ENCODE measurements around the gene LAGE3. TPM values are rescaled to one million over a fixed set of nuclear protein-coding genes. Genes with fewer than 3 reads are reported as not detected.

The LAGE3 gene
- polyA plus RNA-seq, 1 donor (not counting 4 experiments of a cell fraction or from before 2014, with no cell fraction given): 9.3 TPM

DNA sequence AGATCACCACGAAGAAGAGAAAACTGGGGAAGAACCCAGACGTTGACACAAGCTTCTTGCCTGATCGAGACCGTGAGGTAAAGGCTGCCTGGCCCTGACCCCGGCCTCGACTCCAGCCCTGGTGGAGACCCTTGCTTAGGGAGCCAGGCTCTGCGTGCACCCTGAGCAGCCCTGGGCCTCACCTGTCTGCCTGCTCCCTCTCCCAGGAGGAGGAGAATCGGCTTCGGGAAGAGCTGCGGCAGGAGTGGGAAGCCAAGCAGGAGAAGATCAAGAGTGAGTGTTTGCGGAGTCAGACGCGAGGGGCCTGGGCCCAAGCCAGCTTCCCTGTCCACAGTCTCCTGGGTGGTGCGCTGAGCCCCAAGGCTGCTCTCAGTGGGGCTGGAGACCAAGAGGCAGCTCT, 30.6 kb downstream of the LAGE3 start:
- TF ChIP-seq, protein P1, sequence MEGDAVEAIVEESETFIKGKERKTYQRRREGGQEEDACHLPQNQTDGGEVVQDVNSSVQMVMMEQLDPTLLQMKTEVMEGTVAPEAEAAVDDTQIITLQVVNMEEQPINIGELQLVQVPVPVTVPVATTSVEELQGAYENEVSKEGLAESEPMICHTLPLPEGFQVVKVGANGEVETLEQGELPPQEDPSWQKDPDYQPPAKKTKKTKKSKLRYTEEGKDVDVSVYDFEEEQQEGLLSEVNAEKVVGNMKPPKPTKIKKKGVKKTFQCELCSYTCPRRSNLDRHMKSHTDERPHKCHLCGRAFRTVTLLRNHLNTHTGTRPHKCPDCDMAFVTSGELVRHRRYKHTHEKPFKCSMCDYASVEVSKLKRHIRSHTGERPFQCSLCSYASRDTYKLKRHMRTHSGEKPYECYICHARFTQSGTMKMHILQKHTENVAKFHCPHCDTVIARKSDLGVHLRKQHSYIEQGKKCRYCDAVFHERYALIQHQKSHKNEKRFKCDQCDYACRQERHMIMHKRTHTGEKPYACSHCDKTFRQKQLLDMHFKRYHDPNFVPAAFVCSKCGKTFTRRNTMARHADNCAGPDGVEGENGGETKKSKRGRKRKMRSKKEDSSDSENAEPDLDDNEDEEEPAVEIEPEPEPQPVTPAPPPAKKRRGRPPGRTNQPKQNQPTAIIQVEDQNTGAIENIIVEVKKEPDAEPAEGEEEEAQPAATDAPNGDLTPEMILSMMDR (optimal IDR thresholded peaks at IDR 0.05 in 1 of 3, IDR thresholded peaks at IDR 0.05 in 1 of 3, conservative IDR thresholded peaks at IDR 0.05 in 1 of 3; ENCODE audit: extremely low read depth in 1 of 3, insufficient read depth in 2 of 3, low read length in 3 of 3): no peak
- no peak for TF ChIP-seq EZH2 (IDR thresholded peaks at IDR 0.05; ENCODE audit: low read length)
- Histone ChIP-seq H3K79me2 (ENCODE audit: control insufficient read depth, insufficient read depth, low read length) (peaks cover 2% of the 10 kb centered on the region), H3K27ac (ENCODE audit: control insufficient read depth, insufficient read depth, low read length) (no peak overlapping the region), H4K20me1 (ENCODE audit: control insufficient read depth, extremely low read depth, insufficient read depth, low read length) (no peaks in the 10 kb centered on the region), H3K36me3 (ENCODE audit: control insufficient read depth in 2 of 2, extremely low read depth in 1 of 2, insufficient read depth in 2 of 2, low read length in 2 of 2) (peaks cover 0 to 9% of the 10 kb centered on the region in 2 experiments), H3K4me3 (ENCODE audit: control insufficient read depth in 2 of 3, extremely low read depth in 1 of 3, insufficient read depth in 2 of 3, low read depth in 1 of 3, low read length in 3 of 3) (no peak overlapping the region), H3K4me2 (ENCODE audit: control insufficient read depth, extremely low read depth, insufficient read depth, low read depth, low read length) (no peak overlapping the region), H3K9ac (ENCODE audit: control insufficient read depth, extremely low read depth, insufficient read depth, low read length) (no peak overlapping the region), H3K9me3 (ENCODE audit: control insufficient read depth, low read depth, low read length) (no peaks in the 10 kb centered on the region), H3K4me1 (ENCODE audit: control insufficient read depth, extremely low read depth, insufficient read depth, low read length) (peaks cover 4% of the 10 kb centered on the region), H3K9me1 (ENCODE audit: control insufficient read depth, extremely low read depth, insufficient read depth, low read length) (no peaks in the 10 kb centered on the region), H2AFZ (ENCODE audit: control insufficient read depth, low read length) (no peak overlapping the region), H3K27me3 (ENCODE audit: control insufficient read depth, extremely low read depth, insufficient read depth, low read length) (no peaks in the 10 kb centered on the region)
- DNase-seq (ENCODE audit: low read depth, low spot score): no peak
- FAIRE-seq: no peak
- dilution Hi-C loops (cut with MboI; ENCODE audit: extremely low pct_ligation_motif_present, low sequenced_read_pairs): no loop called here

DNA sequence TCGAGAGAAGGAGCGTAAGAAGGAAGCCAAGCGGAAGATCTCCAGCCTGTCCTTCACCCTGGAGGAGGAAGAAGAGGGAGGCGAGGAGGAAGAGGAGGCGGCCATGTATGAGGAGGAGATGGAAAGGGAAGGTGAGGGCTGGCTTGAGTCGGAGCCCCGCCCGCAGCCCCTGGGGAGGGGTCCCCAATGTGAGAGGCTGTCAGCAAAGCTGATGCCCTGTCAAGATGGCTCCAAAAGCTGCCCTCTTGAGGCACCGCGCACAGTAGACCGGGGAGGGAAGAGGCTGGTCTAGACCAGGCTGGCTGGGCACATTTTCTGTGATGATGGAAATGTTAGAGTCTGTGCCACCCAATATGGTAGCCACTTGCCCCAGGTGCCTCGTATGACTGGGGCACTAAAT, 32.7 kb downstream of the LAGE3 start:
- dilution Hi-C loops (cut with MboI; ENCODE audit: extremely low pct_ligation_motif_present, low sequenced_read_pairs): no loop called here

More for the DNA sequence above, 32.7 kb downstream of the LAGE3 start:
- Histone ChIP-seq H3K4me3 (ENCODE audit: control insufficient read depth in 2 of 3, extremely low read depth in 1 of 3, insufficient read depth in 2 of 3, low read depth in 1 of 3, low read length in 3 of 3) (no peak overlapping the region), H2AFZ (ENCODE audit: control insufficient read depth, low read length) (no peak overlapping the region), H4K20me1 (ENCODE audit: control insufficient read depth, extremely low read depth, insufficient read depth, low read length) (no peaks in the 10 kb centered on the region), H3K4me1 (ENCODE audit: control insufficient read depth, extremely low read depth, insufficient read depth, low read length) (peaks cover 11% of the 10 kb centered on the region), H3K36me3 (ENCODE audit: control insufficient read depth in 2 of 2, extremely low read depth in 1 of 2, insufficient read depth in 2 of 2, low read length in 2 of 2) (peaks cover 0 to 9% of the 10 kb centered on the region in 2 experiments), H3K27me3 (ENCODE audit: control insufficient read depth, extremely low read depth, insufficient read depth, low read length) (no peaks in the 10 kb centered on the region), H3K79me2 (ENCODE audit: control insufficient read depth, insufficient read depth, low read length) (peaks cover 2% of the 10 kb centered on the region), H3K9me3 (ENCODE audit: control insufficient read depth, low read depth, low read length) (no peaks in the 10 kb centered on the region), H3K9me1 (ENCODE audit: control insufficient read depth, extremely low read depth, insufficient read depth, low read length) (no peaks in the 10 kb centered on the region), H3K27ac (ENCODE audit: control insufficient read depth, insufficient read depth, low read length) (no peak overlapping the region), H3K9ac (ENCODE audit: control insufficient read depth, extremely low read depth, insufficient read depth, low read length) (no peak overlapping the region), H3K4me2 (ENCODE audit: control insufficient read depth, extremely low read depth, insufficient read depth, low read depth, low read length) (no peak overlapping the region)
- TF ChIP-seq, protein P1 (optimal IDR thresholded peaks at IDR 0.05 in 1 of 3, IDR thresholded peaks at IDR 0.05 in 1 of 3, conservative IDR thresholded peaks at IDR 0.05 in 1 of 3; ENCODE audit: extremely low read depth in 1 of 3, insufficient read depth in 2 of 3, low read length in 3 of 3): no peak
- no peak for TF ChIP-seq EZH2 (IDR thresholded peaks at IDR 0.05; ENCODE audit: low read length)
- FAIRE-seq (no peak), DNase-seq (ENCODE audit: low read depth, low spot score) (no peak)
